Neuronal stem cell (in vitro differentiated cells): ENCODE measurements around the gene PCBD2.

Source experiments
- DNase-seq: peaks from one replicate; pipeline ENCODE4 v3.0.0-alpha.2; 2013; ENCODE audit warnings: low spot score
- H2AFZ ChIP-seq: one replicate; pipeline ENCODE4 v1.6.1; 2013; ENCODE audit warnings: mild to moderate bottlenecking, low read length, inconsistent platforms
- H2AK5ac ChIP-seq: 2 replicates; pipeline ENCODE4 v1.6.1; 2013; ENCODE audit warnings: low read depth, mild to moderate bottlenecking, inconsistent platforms, low read length, moderate library complexity, mixed read lengths
- H2BK120ac ChIP-seq: 2 replicates; pipeline ENCODE4 v1.6.1; 2013; ENCODE audit warnings: low read depth, mild to moderate bottlenecking, inconsistent platforms, low read length, moderate library complexity, mixed read lengths
- H2BK12ac ChIP-seq: one replicate; pipeline ENCODE4 v1.6.1; 2013; ENCODE audit warnings: low read length, inconsistent platforms
- H2BK15ac ChIP-seq: 2 replicates; pipeline ENCODE4 v1.6.1; 2013; ENCODE audit warnings: mild to moderate bottlenecking, low read length, inconsistent platforms, mixed read lengths
- H2BK5ac ChIP-seq: one replicate; pipeline ENCODE4 v1.6.1; 2013; ENCODE audit warnings: inconsistent platforms, mild to moderate bottlenecking, low read length, moderate library complexity
- H3K14ac ChIP-seq: one replicate; pipeline ENCODE4 v1.6.1; 2013; ENCODE audit warnings: low read length, inconsistent platforms
- H3K18ac ChIP-seq: 2 replicates; pipeline ENCODE4 v1.6.1; 2013; ENCODE audit warnings: low read length, inconsistent platforms
- H3K23ac ChIP-seq: 2 replicates; pipeline ENCODE4 v1.6.1; 2013; ENCODE audit warnings: low read depth, mild to moderate bottlenecking, mixed read lengths, low read length, inconsistent platforms; ENCODE audit not compliant: poor library complexity
- H3K27ac ChIP-seq: replicated peaks from 3 replicates; pipeline ENCODE4 v1.5.1; 2013; ENCODE audit warnings: low read length, inconsistent platforms
- H3K27me3 ChIP-seq, 3 experiments: 2 replicates each; pipeline ENCODE4 v1.6.1; 2013; ENCODE audit warnings: low read length in 3 of 3, mild to moderate bottlenecking in 2 of 3, inconsistent platforms in 1 of 3, low read depth in 1 of 3, mixed read lengths in 1 of 3, moderate library complexity in 1 of 3; ENCODE audit not compliant: control insufficient read depth in 3 of 3, insufficient read depth in 3 of 3
- H3K36me3 ChIP-seq, 2 donors: replicated peaks in 1 of 2; 2 replicates each; pipeline ENCODE4 v1.6.1; 2013; ENCODE audit warnings: low read length in 2 of 2; ENCODE audit not compliant: control insufficient read depth in 2 of 2, insufficient read depth in 2 of 2
- H3K4ac ChIP-seq: 2 replicates; pipeline ENCODE4 v1.6.1; 2013; ENCODE audit warnings: inconsistent platforms, mild to moderate bottlenecking, low read length, moderate library complexity
- H3K4me1 ChIP-seq, 2 donors: 1 replicate in 1 of 2; 2 replicates in 1 of 2; pipeline ENCODE4 v1.6.1; 2013; ENCODE audit warnings: low read length in 2 of 2, low read depth in 1 of 2; ENCODE audit not compliant: control insufficient read depth in 2 of 2, insufficient read depth in 1 of 2
- H3K4me2 ChIP-seq: one replicate; pipeline ENCODE4 v1.6.1; 2013; ENCODE audit warnings: mild to moderate bottlenecking, low read length, inconsistent platforms; ENCODE audit not compliant: insufficient read depth, poor library complexity, severe bottlenecking
- H3K4me3 ChIP-seq, 2 donors: 2 replicates each; pipeline ENCODE4 v1.5.1; 2013; ENCODE audit warnings: low read length in 2 of 2, mild to moderate bottlenecking in 2 of 2, inconsistent platforms in 1 of 2, moderate library complexity in 1 of 2
- H3K79me1 ChIP-seq: one replicate; pipeline ENCODE4 v1.6.1; 2013; ENCODE audit warnings: low read depth, mild to moderate bottlenecking, inconsistent platforms, low read length, moderate library complexity
- H3K9ac ChIP-seq: one replicate; pipeline ENCODE4 v1.6.1; 2013; ENCODE audit warnings: mild to moderate bottlenecking, low read depth, low read length, inconsistent platforms; ENCODE audit not compliant: poor library complexity
- H3K9me3 ChIP-seq, 2 donors: replicated peaks in 1 of 2; 2 replicates each; pipeline versions ENCODE3 to v1.6.1; 2013; ENCODE audit warnings: low read length in 2 of 2, mild to moderate bottlenecking in 2 of 2, inconsistent platforms in 1 of 2, low read depth in 1 of 2, mixed read lengths in 1 of 2, moderate library complexity in 1 of 2; ENCODE audit not compliant: control insufficient read depth in 2 of 2, insufficient read depth in 1 of 2
- H4K8ac ChIP-seq: one replicate; pipeline ENCODE4 v1.6.1; 2013; ENCODE audit warnings: low read depth, mild to moderate bottlenecking, inconsistent platforms, low read length, moderate library complexity
- H4K91ac ChIP-seq: one replicate; pipeline ENCODE4 v1.6.1; 2013; ENCODE audit warnings: low read length, low read depth, mild to moderate bottlenecking, inconsistent platforms; ENCODE audit not compliant: poor library complexity
- WGBS, 2 donors: extraction: QIAGEN DNeasy Blood & Tissue Kit; methylation state at CpG; one replicate each; pipeline ENCODE4 v1.1.7; 2013; ENCODE audit warnings: missing lambda C conversion rate in 2 of 2, mixed read lengths in 1 of 2; ENCODE audit not compliant: insufficient read length in 2 of 2, insufficient replicate concordance in 1 of 2; ENCODE audit errors: extremely low coverage in 2 of 2; 5-methylcytosine and 5-hydroxymethylcytosine counted together

Gene PCBD2

GRCh38 chr5:134913254-134913653 lies 8.3 kb downstream of the PCBD2 start:
- no peak overlapping the region for H3K4me2 ChIP-seq
- H4K8ac ChIP-seq = no peak overlapping the region
- no peak overlapping the region for H2BK5ac ChIP-seq
- no CpG with 5 or more reads among the region's 3 CpGs for WGBS, 2 donors
- H3K9me3 ChIP-seq = no peaks in the 10 kb centered on the region
- H3K36me3 ChIP-seq = peaks cover 0 to 84% of the 10 kb centered on the region in 2 donors
- H3K27ac ChIP-seq = no peak overlapping the region
- no peak overlapping the region for H3K4ac ChIP-seq
- no peak overlapping the region for H3K4me3 ChIP-seq
- no peak overlapping the region for H3K9ac ChIP-seq
- H3K27me3 ChIP-seq = no peaks in the 10 kb centered on the region
- no peak overlapping the region for H2BK120ac ChIP-seq
- no peak overlapping the region for H2AK5ac ChIP-seq
- H3K23ac ChIP-seq = no peak overlapping the region
- DNase-seq = no peak
- H3K79me1 ChIP-seq = no peaks in the 10 kb centered on the region
- no peak overlapping the region for H4K91ac ChIP-seq
- no peak overlapping the region for H2AFZ ChIP-seq
- H2BK12ac ChIP-seq = no peak overlapping the region
- no peak overlapping the region for H2BK15ac ChIP-seq
- no peaks in the 10 kb centered on the region for H3K4me1 ChIP-seq
- no peak overlapping the region for H3K14ac ChIP-seq
- no peak overlapping the region for H3K18ac ChIP-seq

- no peaks in the 10 kb centered on the region for H3K4me1 ChIP-seq
These were observed 8.9 kb downstream of the PCBD2 start for GRCh38 chr5:134913795-134914194.

GRCh38 chr5:134917070-134917815 lies 12.3 kb downstream of the PCBD2 start:
- Histone ChIP-seq H3K14ac (no peak overlapping the region), H4K91ac (no peak overlapping the region), H2BK5ac (no peak overlapping the region), H3K27me3 (no peaks in the 10 kb centered on the region), H3K27ac (no peak overlapping the region), H3K23ac (no peak overlapping the region), H3K4me1 (no peaks in the 10 kb centered on the region), H3K36me3 (peaks cover 0 to 83% of the 10 kb centered on the region in 2 donors), H2AK5ac (no peak overlapping the region), H3K4me3 (no peak overlapping the region), H2AFZ (no peak overlapping the region), H3K4ac (no peak overlapping the region), H3K9ac (no peak overlapping the region), H3K18ac (no peak overlapping the region), H4K8ac (no peak overlapping the region), H3K9me3 (no peaks in the 10 kb centered on the region), H2BK12ac (no peak overlapping the region), H3K4me2 (no peak overlapping the region), H3K79me1 (no peaks in the 10 kb centered on the region), H2BK120ac (no peak overlapping the region), H2BK15ac (no peak overlapping the region)
- DNase-seq = no peak
- no CpG with 5 or more reads among the region's 10 CpGs for WGBS, 2 donors

More at GRCh38 chr5:134913795-134914194, 8.9 kb downstream of the PCBD2 start:
- H2BK15ac ChIP-seq = no peak overlapping the region
- H3K9ac ChIP-seq = no peak overlapping the region
- H3K9me3 ChIP-seq = no peaks in the 10 kb centered on the region
- H3K4me3 ChIP-seq = no peak overlapping the region
- H4K91ac ChIP-seq = no peak overlapping the region
- H2AFZ ChIP-seq = no peak overlapping the region
- H3K27ac ChIP-seq = no peak overlapping the region
- H3K27me3 ChIP-seq = no peaks in the 10 kb centered on the region
- no peak overlapping the region for H2BK5ac ChIP-seq
- H2BK120ac ChIP-seq = no peak overlapping the region
- H3K4ac ChIP-seq = no peak overlapping the region
- H2AK5ac ChIP-seq = no peak overlapping the region
- no peak overlapping the region for H2BK12ac ChIP-seq
- H3K36me3 ChIP-seq = peaks cover 0 to 85% of the 10 kb centered on the region in 2 donors
- no peak overlapping the region for H4K8ac ChIP-seq
- WGBS, 2 donors = no CpG with 5 or more reads among the region's 1 CpG
- H3K23ac ChIP-seq = no peak overlapping the region
- H3K4me2 ChIP-seq = no peak overlapping the region
- H3K79me1 ChIP-seq = no peaks in the 10 kb centered on the region
- no peak for DNase-seq
- no peak overlapping the region for H3K18ac ChIP-seq
- no peak overlapping the region for H3K14ac ChIP-seq

- Histone ChIP-seq H4K91ac (no peak overlapping the region), H3K18ac (no peak overlapping the region), H2AK5ac (no peak overlapping the region), H3K4me2 (no peak overlapping the region), H3K9ac (no peak overlapping the region), H3K4me1 (no peaks in the 10 kb centered on the region), H2BK15ac (no peak overlapping the region), H2AFZ (no peak overlapping the region), H3K27me3 (no peaks in the 10 kb centered on the region), H2BK12ac (no peak overlapping the region), H3K4me3 (no peak overlapping the region), H3K79me1 (no peaks in the 10 kb centered on the region), H2BK120ac (no peak overlapping the region), H3K23ac (no peak overlapping the region), H3K14ac (no peak overlapping the region), H3K27ac (no peak overlapping the region), H3K9me3 (no peaks in the 10 kb centered on the region), H2BK5ac (no peak overlapping the region), H3K36me3 (peaks cover 0 to 70% of the 10 kb centered on the region in 2 donors), H3K4ac (no peak overlapping the region), H4K8ac (no peak overlapping the region)
- no CpG with 5 or more reads among the region's 3 CpGs for WGBS, 2 donors
- no peak for DNase-seq
These were observed 13.9 kb downstream of the PCBD2 start for GRCh38 chr5:134918861-134919260.
